Measurements from ENCODE around the gene THBS2. TPM values are rescaled to one million over a fixed set of nuclear protein-coding genes. Genes with fewer than 3 reads are reported as not detected.

The THBS2 gene
- total and polyA plus RNA-seq, 2 of the 8 experiments (the other 6 are each of a cell fraction or from before 2014, with no cell fraction given), result 11.0 to 22.5 TPM

GRCh38 chr6:169170583-169170955 lies 83.1 kb downstream of the THBS2 start:
- Histone ChIP-seq H4K20me1 (replicated peaks in 1 of 2; ENCODE audit: control insufficient read depth in 1 of 2, insufficient read depth in 2 of 2, low read length in 2 of 2) (no peaks in the 10 kb centered on the region), H2AK5ac (ENCODE audit: low read depth, low read length) (no peak overlapping the region), H2BK5ac (ENCODE audit: low read depth, low read length) (no peak overlapping the region), H3K4ac (replicated peaks; ENCODE audit: insufficient read length, low read depth, low read length) (no peak overlapping the region), H2BK20ac (ENCODE audit: low read length) (no peak overlapping the region), H2BK15ac (ENCODE audit: low read length) (no peak overlapping the region), H3K79me1 (ENCODE audit: low read depth, low read length) (no peaks in the 10 kb centered on the region), H2BK120ac (replicated peaks; ENCODE audit: low read depth, low read length) (no peak overlapping the region), H3K36me3 (ENCODE audit: control insufficient read depth in 2 of 4, insufficient read depth in 4 of 4, low read length in 3 of 4) (no peaks in the 10 kb centered on the region), H3K4me2 (ENCODE audit: insufficient read depth in 1 of 2, low read depth in 2 of 2, low read length in 2 of 2) (no peak overlapping the region), H3K23ac (ENCODE audit: insufficient read length) (no peak overlapping the region), H3K14ac (ENCODE audit: insufficient read length) (no peak overlapping the region), H3K23me2 (ENCODE audit: low read depth, low read length) (no peaks in the 10 kb centered on the region), H3K4me3 (ENCODE audit: extremely low read depth in 1 of 4, insufficient read depth in 2 of 4, low read depth in 3 of 4, low read length in 4 of 4) (no peak overlapping the region), H3K27me3 (replicated peaks in 1 of 4; ENCODE audit: control insufficient read depth in 3 of 4, extremely low read depth in 1 of 4, insufficient read depth in 3 of 4, low read length in 3 of 4) (no peaks in the 10 kb centered on the region), H4K5ac (ENCODE audit: insufficient read length, low read depth, low read length) (no peak overlapping the region), H3K18ac (ENCODE audit: extremely low read depth, low read length) (no peak overlapping the region), H3K9ac (replicated peaks in 1 of 4; ENCODE audit: extremely low read depth in 1 of 4, low read depth in 3 of 4, low read length in 3 of 4) (no peak overlapping the region), H4K8ac (ENCODE audit: extremely low read depth, insufficient read depth, low read length) (no peak overlapping the region), H3K27ac (ENCODE audit: low read depth, low read length) (no peak overlapping the region), H3K79me2 (ENCODE audit: control insufficient read depth in 1 of 2, insufficient read depth in 2 of 2, low read length in 2 of 2) (no peaks in the 10 kb centered on the region), H3K9me3 (ENCODE audit: insufficient read depth in 2 of 2, low read depth in 1 of 2, low read length in 1 of 2) (no peaks in the 10 kb centered on the region), H3K4me1 (replicated peaks in 1 of 4; ENCODE audit: control insufficient read depth in 3 of 4, insufficient read depth in 4 of 4, low read length in 3 of 4) (no peaks in the 10 kb centered on the region), H2AFZ (ENCODE audit: low read length) (no peak overlapping the region), H2BK12ac (ENCODE audit: low read depth, low read length) (0 out of 2 replicates have a peak overlapping the region, but pooled peaks have one; percentile 31), H3K56ac (replicated peaks; ENCODE audit: insufficient read length, low read depth, low read length) (no peak overlapping the region), H4K91ac (replicated peaks; ENCODE audit: insufficient read length, low read length) (no peak overlapping the region)
- ChIA-PET POLR2A (ENCODE audit: partially characterized antibody) (no interaction called here), CTCF (ENCODE audit: partially characterized antibody) (interaction anchor here (0.8 kb wide), 1 partner anchor 81 kb away, joined by 3 read pairs; no protein-coding TSS in a partner anchor)
- DNase-seq (ENCODE audit: low read depth in 1 of 2, low spot score in 2 of 2) (no peak), FAIRE-seq (no peak)
- 88% methylated on average over 10 of the region's 11 CpGs; no CpG with 5 or more reads in 1 of the 2 experiments for WGBS, 2 experiments (ENCODE audit: extremely low coverage in 1 of 2, insufficient coverage in 1 of 2, insufficient read length in 1 of 2, insufficient replicate concordance in 2 of 2, low coverage in 1 of 2, low lambda C conversion rate in 2 of 2, missing lambda C conversion rate in 1 of 2)
- TF ChIP-seq BACH1 (IDR thresholded peaks at IDR 0.05; ENCODE audit: low read length), result no peak
- no peak for TF ChIP-seq KDM5A (IDR thresholded peaks at IDR 0.05; ENCODE audit: low read length)
- no peak for TF ChIP-seq E2F6 (IDR thresholded peaks at IDR 0.05)
- TF ChIP-seq SRF (IDR thresholded peaks at IDR 0.05; ENCODE audit: low read depth, low read length), result no peak
- no peak for TF ChIP-seq EZH2 (IDR thresholded peaks at IDR 0.05; ENCODE audit: low read depth, low read length, severe bottlenecking)
- TF ChIP-seq NRF1 (IDR thresholded peaks at IDR 0.05; ENCODE audit: low read depth, low read length), result no peak
- TF ChIP-seq RNF2 (IDR thresholded peaks at IDR 0.05; ENCODE audit: borderline replicate concordance, low read depth, low read length, missing control alignments, poor library complexity, severe bottlenecking), result no peak
- no peak for TF ChIP-seq CREB1 (IDR thresholded peaks at IDR 0.05)

Measured in H1 (cell line).